GM12865 (cell line): ENCODE results near the gene ENPP7.
A peak's percentile ranks its signal among the peaks of the same experiment; 100 is the strongest.

Source experiments
- DNase-seq: peaks from one replicate; pipeline ENCODE4 v3.0.0; 2010; ENCODE audit warnings: low read depth
- H3K4me3 ChIP-seq: 2 replicates; pipeline ENCODE4 v1.5.1; 2011; ENCODE audit warnings: mild to moderate bottlenecking, low read depth, low read length, control low read depth
- CTCF ChIP-seq: IDR thresholded peaks from 2 replicates; pipeline ENCODE4 v1.5.1; 2011; ENCODE audit warnings: low read length, control low read depth, low read depth, inconsistent platforms; ENCODE audit not compliant: insufficient read depth; ENCODE audit errors: missing control alignments

ENPP7 gene

GRCh38 chr17:79732804-79733691 lies 2.3 kb downstream of the ENPP7 start:
- H3K4me3 ChIP-seq, result peak overlapping the region; percentile 49
- no peak for TF ChIP-seq CTCF
- DNase-seq, result peak; percentile 80

DNA sequence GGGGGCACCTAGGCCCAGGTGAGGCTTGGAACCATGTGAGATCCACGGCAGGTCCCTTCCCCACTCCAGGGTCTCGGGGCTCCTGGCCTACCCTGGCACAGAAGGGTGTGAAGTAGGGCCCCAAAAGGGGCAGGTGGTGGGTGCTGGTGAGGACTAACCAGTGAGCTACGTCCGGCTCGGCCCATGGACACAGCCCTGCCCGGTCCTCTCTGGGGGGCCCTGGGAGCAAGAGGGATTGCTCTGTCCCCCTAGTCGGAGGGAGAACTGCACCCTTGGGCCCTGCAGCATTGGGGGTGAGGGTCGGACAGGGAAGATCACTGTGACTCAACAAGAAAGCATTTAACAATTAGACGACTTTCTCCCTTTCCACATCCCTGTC lies 2.9 kb downstream of the ENPP7 start:
- H3K4me3 ChIP-seq, result peak overlapping the region; percentile 49
- DNase-seq, result no peak
- no peak for TF ChIP-seq CTCF

DNA sequence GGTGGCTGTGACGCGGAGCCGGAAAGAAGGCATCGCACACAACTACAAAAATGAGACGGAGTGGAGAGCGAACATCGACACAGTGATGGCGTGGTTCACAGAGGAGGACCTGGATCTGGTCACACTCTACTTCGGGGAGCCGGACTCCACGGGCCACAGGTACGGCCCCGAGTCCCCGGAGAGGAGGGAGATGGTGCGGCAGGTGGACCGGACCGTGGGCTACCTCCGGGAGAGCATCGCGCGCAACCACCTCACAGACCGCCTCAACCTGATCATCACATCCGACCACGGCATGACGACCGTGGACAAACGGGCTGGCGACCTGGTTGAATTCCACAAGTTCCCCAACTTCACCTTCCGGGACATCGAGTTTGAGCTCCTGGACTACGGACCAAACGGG lies 4.4 kb downstream of the ENPP7 start:
- DNase-seq, result no peak
- H3K4me3 ChIP-seq, result no peak overlapping the region
- no peak for TF ChIP-seq CTCF

GRCh38 chr17:79737046-79737921 lies 6.5 kb downstream of the ENPP7 start:
- no peak for TF ChIP-seq CTCF
- no peak for DNase-seq
- no peak overlapping the region for H3K4me3 ChIP-seq

- no peak overlapping the region for H3K4me3 ChIP-seq
- TF ChIP-seq CTCF, result no peak
Observed at GRCh38 chr17:79737922-79738578, 7.3 kb downstream of the ENPP7 start.

DNA sequence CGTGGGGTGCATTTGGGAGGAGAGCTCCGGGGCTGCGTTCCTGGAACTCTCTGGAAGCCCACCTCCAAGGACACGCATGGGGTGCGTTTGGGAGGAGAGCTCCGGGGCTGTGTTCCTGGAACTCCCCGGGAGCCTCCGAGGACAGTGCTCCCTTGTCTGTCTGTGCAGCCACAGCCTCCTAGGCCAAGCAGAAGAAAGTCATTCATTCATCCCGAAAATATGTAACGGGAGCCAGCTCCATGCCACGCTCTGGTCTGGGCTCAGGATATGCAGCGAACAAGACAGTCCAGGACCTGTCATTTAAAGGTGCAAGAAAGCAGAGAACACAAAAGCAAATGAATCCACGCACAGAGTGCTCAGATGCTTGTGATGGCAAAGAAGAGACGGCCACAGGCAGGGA lies 7.9 kb downstream of the ENPP7 start:
- no peak for TF ChIP-seq CTCF
- no peak for DNase-seq
- no peak overlapping the region for H3K4me3 ChIP-seq

More at GRCh38 chr17:79737922-79738578, 7.3 kb downstream of the ENPP7 start:
- DNase-seq, result no peak
